Measurements from ENCODE around the gene JUNB. TPM values are rescaled to one million over a fixed set of nuclear protein-coding genes. Genes with fewer than 3 reads are reported as not detected.

The JUNB gene
- total and polyA plus RNA-seq, 2 of the 13 experiments (the other 11 are each of a cell fraction or from before 2014, with no cell fraction given), result 7.7 to 8.2 TPM

- TF ChIP-seq SP1 (IDR thresholded peaks at IDR 0.05) (no peak), SP1 (CRISPR knock-in tag; IDR thresholded peaks at IDR 0.05) (peak; percentile 39; the same call in 1 of the 2 replicates), ZFP91 (CRISPR knock-in tag; IDR thresholded peaks at IDR 0.05; ENCODE audit: borderline replicate concordance) (peak; percentile 61; the same call in 1 of the 2 replicates), NFIC (IDR thresholded peaks at IDR 0.05; ENCODE audit: low read length) (no peak), ZNF335 (CRISPR knock-in tag; IDR thresholded peaks at IDR 0.05) (no peak), HNRNPK (IDR thresholded peaks at IDR 0.05; ENCODE audit: low read depth, low read length, poor library complexity, severe bottlenecking) (no peak), FOXC1 (CRISPR knock-in tag; IDR thresholded peaks at IDR 0.05; ENCODE audit: borderline replicate concordance) (peak; percentile 70; the same call in 1 of the 2 replicates), MED1 (CRISPR knock-in tag; IDR thresholded peaks at IDR 0.05) (peak; percentile 27), TAF15 (IDR thresholded peaks at IDR 0.05; ENCODE audit: low read depth, low read length, poor library complexity, severe bottlenecking) (peak; percentile 9), BCL3 (CRISPR knock-in tag; IDR thresholded peaks at IDR 0.05) (0 out of 2 replicates have a peak, but pooled peaks have one; percentile 8), THAP9 (CRISPR knock-in tag; IDR thresholded peaks at IDR 0.05; ENCODE audit: borderline replicate concordance) (0 out of 2 replicates have a peak, but pooled peaks have one; percentile 18), CREBL2 (CRISPR knock-in tag; IDR thresholded peaks at IDR 0.05; ENCODE audit: borderline replicate concordance) (no peak), HINFP (CRISPR knock-in tag; IDR thresholded peaks at IDR 0.05; ENCODE audit: low read depth) (peak; percentile 59; the same call in 1 of the 2 replicates), ZNF552 (CRISPR knock-in tag; IDR thresholded peaks at IDR 0.05; ENCODE audit: borderline replicate concordance) (0 out of 2 replicates have a peak, but pooled peaks have one; percentile 83), ZBTB39 (CRISPR knock-in tag; IDR thresholded peaks at IDR 0.05) (0 out of 2 replicates have a peak, but pooled peaks have one; percentile 26), ZNF274 (CRISPR knock-in tag; IDR thresholded peaks at IDR 0.05) (peak; percentile 38; the same call in 1 of the 2 replicates), RFXANK (CRISPR knock-in tag; IDR thresholded peaks at IDR 0.05) (no peak), TAF1 (CRISPR knock-in tag; IDR thresholded peaks at IDR 0.05) (peak; percentile 55; the same call in 1 of the 2 replicates)
Observed at GRCh38 chr19:12774588-12775555, 16.4 kb upstream of the JUNB start, which contains the start of gene HOOK2 (continued).

All from HepG2 (cell line).